Esophagus squamous epithelium (tissue), 4 donors: ENCODE measurements around the gene UBQLN4.
A peak's percentile ranks its signal among the peaks of the same experiment; 100 is the strongest.

ENCODE experiments used
- CTCF ChIP-seq, 6 experiments: fragments of 450-650 bp in 4 of 6; fragments of 200-600 bp in 2 of 6; sonication (generic) in 2 of 6; IDR thresholded peaks; one replicate each; pipeline ENCODE4 v1.5.1; 2016 to 2019; ENCODE audit warnings: antibody characterized with exemption in 6 of 6, mild to moderate bottlenecking in 4 of 6, moderate library complexity in 4 of 6
- POLR2A ChIP-seq, 4 donors: fragments of 450-650 bp; IDR thresholded peaks; one replicate each; pipeline ENCODE4 v1.6.1; 2017; ENCODE audit warnings: antibody characterized with exemption in 4 of 4, mild to moderate bottlenecking in 4 of 4, moderate library complexity in 3 of 4

GRCh38 chr1:156020293-156021092, 33.1 kb downstream of the UBQLN4 start, which contains the start of gene SSR2:
- peak in 1 of 6 experiments; percentile 10 for TF ChIP-seq CTCF (IDR thresholded peaks at IDR 0.05)
- peak in 1 of 4 donors; percentile 55 for TF ChIP-seq POLR2A (IDR thresholded peaks at IDR 0.05)
